ENCODE results near the gene C19orf85.
"Not testable (repeated sequence)": the region's sequence is repeated elsewhere in the genome, so short reads cannot be mapped to it uniquely, and the experiment has no call there.

The C19orf85 gene

GRCh38 chr19:55440411-55441105 lies 24.0 kb downstream of the C19orf85 start:
- DNase-seq (ENCODE audit: low spot score), result no peak

GRCh38 chr19:55439052-55439451 lies 25.5 kb downstream of the C19orf85 start:
- DNase-seq (ENCODE audit: low spot score), result no peak

- DNase-seq (ENCODE audit: low spot score), result peak; percentile 83
These were observed 27.1 kb downstream of the C19orf85 start for GRCh38 chr19:55437410-55437809.

- no peak for DNase-seq (ENCODE audit: low spot score)
These were observed 27.7 kb downstream of the C19orf85 start for GRCh38 chr19:55436847-55437246.

- no peak for DNase-seq (ENCODE audit: low spot score)
These were observed 29.5 kb downstream of the C19orf85 start for GRCh38 chr19:55435020-55435419.

- DNase-seq (ENCODE audit: low spot score), result no peak
These were observed 30.1 kb downstream of the C19orf85 start for GRCh38 chr19:55434356-55434919.

- no peak for DNase-seq (ENCODE audit: low spot score)
These were observed 31.3 kb downstream of the C19orf85 start for GRCh38 chr19:55433292-55433691.

GRCh38 chr19:55432241-55432959 lies 32.2 kb downstream of the C19orf85 start:
- DNase-seq (ENCODE audit: low spot score), result no peak

GRCh38 chr19:55431183-55431582 lies 33.4 kb downstream of the C19orf85 start:
- DNase-seq (ENCODE audit: low spot score), result no peak

- no peak for DNase-seq (ENCODE audit: low spot score)
These were observed 38.5 kb downstream of the C19orf85 start for GRCh38 chr19:55426042-55426441.

GRCh38 chr19:55424518-55424917 lies 40.0 kb downstream of the C19orf85 start:
- no peak for DNase-seq (ENCODE audit: low spot score)

GRCh38 chr19:55423225-55424005 lies 41.1 kb downstream of the C19orf85 start:
- no peak for DNase-seq (ENCODE audit: low spot score)

GRCh38 chr19:55421281-55421680 lies 43.3 kb downstream of the C19orf85 start:
- not testable (repeated sequence) for DNase-seq (ENCODE audit: low spot score)

GRCh38 chr19:55419624-55420236 lies 44.8 kb downstream of the C19orf85 start:
- no peak for DNase-seq (ENCODE audit: low spot score)

GRCh38 chr19:55419103-55419502 lies 45.4 kb downstream of the C19orf85 start:
- DNase-seq (ENCODE audit: low spot score), result no peak

- peak; percentile 88 for DNase-seq (ENCODE audit: low spot score)
These were observed 46.4 kb downstream of the C19orf85 start for GRCh38 chr19:55418185-55418584.

All from AG20443 (cell line).